ENCODE measurements around the gene NEUROD2. TPM values are rescaled to one million over a fixed set of nuclear protein-coding genes. Genes with fewer than 3 reads are reported as not detected.

NEUROD2 gene
- total and polyA plus RNA-seq, 7 experiments from 2014 or later, result not detected

- H3K27me3 ChIP-seq (ENCODE audit: control insufficient read depth in 2 of 2, insufficient read depth in 2 of 2, low read length in 2 of 2), result peaks cover 3 to 4% of the 10 kb centered on the region in 2 donors
- ChIA-PET POLR2A (interaction anchor here (0.6 to 1.5 kb wide), 2 partner anchors 40 to 179 kb away, joined by 3 to 4 read pairs; partner anchors contain the start of gene PNMT), CTCF (interaction anchor here (0.6 to 1.7 kb wide), 5 partner anchors 10 to 336 kb away, joined by 3 to 5 read pairs (median 3); no protein-coding TSS in a partner anchor)
- intact Hi-C loops (cut with micrococcal nuclease), result no loop called here
- Mint-ChIP-seq H3K4me1 (peaks cover 0 to 27% (median 18%) of the 10 kb centered on the region in 7 donors), H3K4me3 (peak overlapping the region in 1 of 10 donors; percentile 34), H3K36me3 (no peaks in the 10 kb centered on the region), H3K27ac (no peak overlapping the region), H3K9me3 (peaks cover 0 to 1% (median 0%) of the 10 kb centered on the region in 11 donors), H3K27me3 (peaks cover 10 to 67% (median 32%) of the 10 kb centered on the region in 5 donors)
- ATAC-seq, result no peak
- no peak overlapping the region for H3K27ac ChIP-seq (ENCODE audit: low read depth, low read length)
- H3K4me3 ChIP-seq (ENCODE audit: low read length), result no peak overlapping the region
- no peaks in the 10 kb centered on the region for H3K36me3 ChIP-seq (ENCODE audit: control insufficient read depth in 2 of 3, insufficient read depth in 3 of 3, low read length in 3 of 3)
- no peak for DNase-seq
- H3K9me3 ChIP-seq (ENCODE audit: control insufficient read depth in 2 of 3, low read length in 3 of 3), result no peaks in the 10 kb centered on the region
- peaks cover 0 to 8% of the 10 kb centered on the region in 2 donors for H3K4me1 ChIP-seq (ENCODE audit: control insufficient read depth in 2 of 2, insufficient read depth in 2 of 2, low read length in 2 of 2)
Measured at GRCh38 chr17:39628655-39629493, 21.2 kb upstream of the NEUROD2 start.

- Mint-ChIP-seq H3K9me3 (peaks cover 0 to 1% (median 0%) of the 10 kb centered on the region in 11 donors), H3K27ac (no peak overlapping the region), H3K27me3 (peaks cover 10 to 73% (median 32%) of the 10 kb centered on the region in 5 donors), H3K4me3 (peak overlapping the region in 5 of 10 donors; percentile 6 to 42 (median 15)), H3K4me1 (peaks cover 0 to 30% (median 21%) of the 10 kb centered on the region in 7 donors), H3K36me3 (no peaks in the 10 kb centered on the region)
- Histone ChIP-seq H3K9me3 (ENCODE audit: control insufficient read depth in 2 of 3, low read length in 3 of 3) (no peaks in the 10 kb centered on the region), H3K4me1 (ENCODE audit: control insufficient read depth in 2 of 2, insufficient read depth in 2 of 2, low read length in 2 of 2) (peaks cover 0 to 12% of the 10 kb centered on the region in 2 donors), H3K36me3 (ENCODE audit: control insufficient read depth in 2 of 3, insufficient read depth in 3 of 3, low read length in 3 of 3) (no peaks in the 10 kb centered on the region), H3K27ac (ENCODE audit: low read depth, low read length) (no peak overlapping the region), H3K27me3 (ENCODE audit: control insufficient read depth in 2 of 2, insufficient read depth in 2 of 2, low read length in 2 of 2) (peaks cover 3 to 4% of the 10 kb centered on the region in 2 donors), H3K4me3 (ENCODE audit: low read length) (no peak overlapping the region)
- intact Hi-C loops (cut with micrococcal nuclease), result no loop called here
- CTCF ChIA-PET, result interaction anchor here (0.8 to 1.7 kb wide), 3 partner anchors 9 to 26 kb away, joined by 3 to 5 read pairs (median 3); no protein-coding TSS in a partner anchor
- POLR2A ChIA-PET, result interaction anchor here (1.5 kb wide), 1 partner anchor 41 kb away, joined by 3 read pairs; the partner anchor contains the start of gene PNMT
- DNase-seq, result no peak
- ATAC-seq, result no peak
Measured at GRCh38 chr17:39627712-39628516, 20.2 kb upstream of the NEUROD2 start.

GRCh38 chr17:39627047-39627711 is 19.5 kb upstream of the NEUROD2 start:
- no peaks in the 10 kb centered on the region for H3K36me3 Mint-ChIP-seq
- no peak for DNase-seq
- Histone ChIP-seq H3K27ac (ENCODE audit: low read depth, low read length) (no peak overlapping the region), H3K4me3 (ENCODE audit: low read length) (peak overlapping the region; percentile 17), H3K9me3 (ENCODE audit: control insufficient read depth in 2 of 3, low read length in 3 of 3) (no peaks in the 10 kb centered on the region), H3K27me3 (ENCODE audit: control insufficient read depth in 2 of 2, insufficient read depth in 2 of 2, low read length in 2 of 2) (peaks cover 3 to 4% of the 10 kb centered on the region in 2 donors), H3K4me1 (ENCODE audit: control insufficient read depth in 2 of 2, insufficient read depth in 2 of 2, low read length in 2 of 2) (peaks cover 4 to 14% of the 10 kb centered on the region in 2 donors), H3K36me3 (ENCODE audit: control insufficient read depth in 2 of 3, insufficient read depth in 3 of 3, low read length in 3 of 3) (no peaks in the 10 kb centered on the region)
- ATAC-seq, result no peak
- peaks cover 0 to 1% (median 0%) of the 10 kb centered on the region in 11 donors for H3K9me3 Mint-ChIP-seq
- H3K4me1 Mint-ChIP-seq, result peaks cover 7 to 36% (median 26%) of the 10 kb centered on the region in 7 donors
- intact Hi-C loops (cut with micrococcal nuclease), result no loop called here
- H3K27me3 Mint-ChIP-seq, result peaks cover 10 to 73% (median 32%) of the 10 kb centered on the region in 5 donors
- peak overlapping the region in 7 of 10 donors; percentile 7 to 77 (median 65) for H3K4me3 Mint-ChIP-seq
- no peak overlapping the region for H3K27ac Mint-ChIP-seq
- CTCF ChIA-PET, result interaction anchor here (1.0 to 8.9 kb wide), 3 partner anchors 8 to 155 kb away, joined by 3 to 104 read pairs (median 3); partner anchors contain the start of gene STARD3
- POLR2A ChIA-PET, result interaction anchor here (0.7 kb wide), 1 partner anchor 20 kb away, joined by 3 read pairs; no protein-coding TSS in a partner anchor

GRCh38 chr17:39626171-39627046 is 18.7 kb upstream of the NEUROD2 start, which contains the start of gene PPP1R1B:
PPP1R1B (plus strand) TSS chr17:39626952; CDS start chr17:39627393, 441 bp downstream.
- Mint-ChIP-seq H3K27me3 (peaks cover 10 to 71% (median 32%) of the 10 kb centered on the region in 5 donors), H3K4me3 (peak within 1 kb of the TSS; percentile 1 to 77 (median 64)), H3K4me1 (peaks cover 12 to 38% (median 23%) of the 10 kb centered on the region in 7 donors), H3K36me3 (no peaks in the 10 kb centered on the region), H3K27ac (no peak within 1 kb of the TSS), H3K9me3 (peaks cover 0 to 1% (median 0%) of the 10 kb centered on the region in 11 donors)
- ChIA-PET POLR2A (interaction anchor here (0.6 to 0.7 kb wide), 2 partner anchors 20 to 239 kb away, joined by 3 read pairs; no protein-coding TSS in a partner anchor), CTCF (interaction anchor here (1.0 to 8.9 kb wide), 4 partner anchors 9 to 156 kb away, joined by 3 to 104 read pairs (median 8); partner anchors contain the start of gene STARD3)
- H3K4me3 ChIP-seq (ENCODE audit: low read length), result peak within 1 kb of the TSS; percentile 17
- H3K27ac ChIP-seq (ENCODE audit: low read depth, low read length), result no peak within 1 kb of the TSS
- ATAC-seq, result no peak
- H3K9me3 ChIP-seq (ENCODE audit: control insufficient read depth in 2 of 3, low read length in 3 of 3), result no peaks in the 10 kb centered on the region
- intact Hi-C loops (cut with micrococcal nuclease), result no loop called here
- H3K4me1 ChIP-seq (ENCODE audit: control insufficient read depth in 2 of 2, insufficient read depth in 2 of 2, low read length in 2 of 2), result peaks cover 6 to 17% of the 10 kb centered on the region in 2 donors
- H3K36me3 ChIP-seq (ENCODE audit: control insufficient read depth in 2 of 3, insufficient read depth in 3 of 3, low read length in 3 of 3), result no peaks in the 10 kb centered on the region
- peaks cover 3 to 4% of the 10 kb centered on the region in 2 donors for H3K27me3 ChIP-seq (ENCODE audit: control insufficient read depth in 2 of 2, insufficient read depth in 2 of 2, low read length in 2 of 2)
- DNase-seq, result no peak

GRCh38 chr17:39625198-39625785 is 17.6 kb upstream of the NEUROD2 start:
- Histone ChIP-seq H3K4me1 (ENCODE audit: control insufficient read depth in 2 of 2, insufficient read depth in 2 of 2, low read length in 2 of 2) (peaks cover 6 to 17% of the 10 kb centered on the region in 2 donors), H3K4me3 (ENCODE audit: low read length) (no peak overlapping the region), H3K27me3 (ENCODE audit: control insufficient read depth in 2 of 2, insufficient read depth in 2 of 2, low read length in 2 of 2) (peaks cover 3 to 4% of the 10 kb centered on the region in 2 donors), H3K9me3 (ENCODE audit: control insufficient read depth in 2 of 3, low read length in 3 of 3) (no peaks in the 10 kb centered on the region), H3K27ac (ENCODE audit: low read depth, low read length) (no peak overlapping the region), H3K36me3 (ENCODE audit: control insufficient read depth in 2 of 3, insufficient read depth in 3 of 3, low read length in 3 of 3) (no peaks in the 10 kb centered on the region)
- intact Hi-C loops (cut with micrococcal nuclease), result no loop called here
- peak overlapping the region in 3 of 10 donors; percentile 39 to 62 (median 47) for H3K4me3 Mint-ChIP-seq
- DNase-seq, result no peak
- ChIA-PET POLR2A (interaction anchor here (0.5 to 1.3 kb wide), 5 partner anchors 9 to 667 kb away, joined by 3 to 6 read pairs (median 3); no protein-coding TSS in a partner anchor), CTCF (interaction anchor here (1.0 to 8.9 kb wide), 8 partner anchors 10 to 155 kb away, joined by 3 to 104 read pairs (median 4); partner anchors contain the start of genes MIEN1 and STARD3)
- peaks cover 10 to 68% (median 27%) of the 10 kb centered on the region in 5 donors for H3K27me3 Mint-ChIP-seq
- no peak overlapping the region for H3K27ac Mint-ChIP-seq
- ATAC-seq, result no peak
- no peaks in the 10 kb centered on the region for H3K36me3 Mint-ChIP-seq
- H3K4me1 Mint-ChIP-seq, result peaks cover 12 to 34% (median 22%) of the 10 kb centered on the region in 7 donors
- peaks cover 0 to 1% (median 0%) of the 10 kb centered on the region in 11 donors for H3K9me3 Mint-ChIP-seq

Measured in naive thymus-derived CD4-positive, alpha-beta T cell (primary cell).